Esophagus squamous epithelium (tissue), 4 donors: ENCODE data around the gene UIMC1.

Experiments
- POLR2A ChIP-seq, 4 donors: fragments of 450-650 bp; IDR thresholded peaks; one replicate each; pipeline ENCODE4 v1.6.1; 2017; ENCODE audit warnings: antibody characterized with exemption in 4 of 4, mild to moderate bottlenecking in 4 of 4, moderate library complexity in 3 of 4
- TF ChIP-seq, protein P1 (sequence below), 6 experiments: fragments of 450-650 bp in 4 of 6; fragments of 200-600 bp in 2 of 6; sonication (generic) in 2 of 6; IDR thresholded peaks; one replicate each; pipeline ENCODE4 v1.5.1; 2016 to 2019; ENCODE audit warnings: antibody characterized with exemption in 6 of 6, mild to moderate bottlenecking in 4 of 6, moderate library complexity in 4 of 6

GRCh38 chr5:177003649-177004048 lies 2.9 kb downstream of the UIMC1 start:
- no peak for TF ChIP-seq POLR2A (IDR thresholded peaks at IDR 0.05)
- TF ChIP-seq, protein P1, sequence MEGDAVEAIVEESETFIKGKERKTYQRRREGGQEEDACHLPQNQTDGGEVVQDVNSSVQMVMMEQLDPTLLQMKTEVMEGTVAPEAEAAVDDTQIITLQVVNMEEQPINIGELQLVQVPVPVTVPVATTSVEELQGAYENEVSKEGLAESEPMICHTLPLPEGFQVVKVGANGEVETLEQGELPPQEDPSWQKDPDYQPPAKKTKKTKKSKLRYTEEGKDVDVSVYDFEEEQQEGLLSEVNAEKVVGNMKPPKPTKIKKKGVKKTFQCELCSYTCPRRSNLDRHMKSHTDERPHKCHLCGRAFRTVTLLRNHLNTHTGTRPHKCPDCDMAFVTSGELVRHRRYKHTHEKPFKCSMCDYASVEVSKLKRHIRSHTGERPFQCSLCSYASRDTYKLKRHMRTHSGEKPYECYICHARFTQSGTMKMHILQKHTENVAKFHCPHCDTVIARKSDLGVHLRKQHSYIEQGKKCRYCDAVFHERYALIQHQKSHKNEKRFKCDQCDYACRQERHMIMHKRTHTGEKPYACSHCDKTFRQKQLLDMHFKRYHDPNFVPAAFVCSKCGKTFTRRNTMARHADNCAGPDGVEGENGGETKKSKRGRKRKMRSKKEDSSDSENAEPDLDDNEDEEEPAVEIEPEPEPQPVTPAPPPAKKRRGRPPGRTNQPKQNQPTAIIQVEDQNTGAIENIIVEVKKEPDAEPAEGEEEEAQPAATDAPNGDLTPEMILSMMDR (IDR thresholded peaks at IDR 0.05) = no peak
